Loucy (cell line): ENCODE measurements around the gene ZER1.
A peak's percentile ranks its signal among the peaks of the same experiment; 100 is the strongest.

Experiments used
- H2AFZ ChIP-seq: fragments of 200-600 bp; sonication (generic); 2 replicates; pipeline ENCODE4 v1.6.0; 2016; ENCODE audit warnings: antibody characterized with exemption, mild to moderate bottlenecking, low read length, moderate library complexity
- H3F3A ChIP-seq: fragments of 200-600 bp; 2 replicates; pipeline ENCODE4 v1.6.0; 2016; ENCODE audit warnings: antibody characterized with exemption, low read depth, mild to moderate bottlenecking
- H3K27me3 ChIP-seq: fragments of 200-600 bp; sonication (generic); 2 replicates; pipeline ENCODE4 v1.6.1; 2014; ENCODE audit warnings: low read length, mild to moderate bottlenecking; ENCODE audit not compliant: insufficient read depth, poor library complexity, severe bottlenecking
- H3K36me3 ChIP-seq: fragments of 200-600 bp; sonication (generic); 2 replicates; pipeline ENCODE4 v1.6.1; 2016; ENCODE audit warnings: low read length; ENCODE audit not compliant: insufficient read depth
- H3K4me1 ChIP-seq: fragments of 200-600 bp; sonication (generic); 2 replicates; pipeline ENCODE4 v1.5.1; 2014; ENCODE audit warnings: low read length, mild to moderate bottlenecking; ENCODE audit not compliant: insufficient read depth, poor library complexity, severe bottlenecking
- H3K4me2 ChIP-seq: fragments of 200-600 bp; sonication (generic); 2 replicates; pipeline ENCODE4 v1.6.0; 2014; ENCODE audit warnings: antibody characterized with exemption, low read length, low read depth, mild to moderate bottlenecking; ENCODE audit not compliant: poor library complexity, severe bottlenecking
- H3K4me3 ChIP-seq: fragments of 200-600 bp; sonication (generic); 2 replicates; pipeline ENCODE4 v1.5.1; 2014; ENCODE audit warnings: low read length, mild to moderate bottlenecking, mixed read lengths; ENCODE audit not compliant: poor library complexity, severe bottlenecking
- H3K79me2 ChIP-seq: fragments of 200-600 bp; sonication (generic); 2 replicates; pipeline ENCODE4 v1.6.1; 2014; ENCODE audit warnings: low read length; ENCODE audit not compliant: insufficient read depth
- H3K9ac ChIP-seq: fragments of 200-600 bp; sonication (generic); 2 replicates; pipeline ENCODE4 v1.6.0; 2014; ENCODE audit warnings: mild to moderate bottlenecking, low read depth, low read length, moderate library complexity; ENCODE audit not compliant: poor library complexity, severe bottlenecking
- H3K9me2 ChIP-seq: fragments of 200-600 bp; sonication (generic); replicated peaks from 2 replicates; pipeline ENCODE4 v1.6.1; 2016; ENCODE audit warnings: low read depth, low read length, mixed read lengths
- H3K9me3 ChIP-seq: fragments of 200-600 bp; sonication (generic); 2 replicates; pipeline ENCODE4 v1.6.1; 2014; ENCODE audit warnings: mild to moderate bottlenecking, antibody characterized with exemption, low read length, low read depth; ENCODE audit not compliant: insufficient read depth
- H4K20me1 ChIP-seq: fragments of 200-600 bp; sonication (generic); 2 replicates; pipeline ENCODE4 v1.6.0; 2014; ENCODE audit warnings: antibody characterized with exemption, low read length, mild to moderate bottlenecking; ENCODE audit not compliant: insufficient read depth, poor library complexity, severe bottlenecking
- CTCF ChIP-seq: fragments of 200-600 bp; sonication (generic); conservative IDR thresholded peaks from 2 replicates; pipeline ENCODE4 v1.5.1; 2014; ENCODE audit warnings: mild to moderate bottlenecking, antibody characterized with exemption, low read length
- EZH2phosphoT487 ChIP-seq: fragments of 200-600 bp; IDR thresholded peaks from 2 replicates; pipeline ENCODE4 v1.6.1; 2018; ENCODE audit warnings: antibody characterized with exemption, mild to moderate bottlenecking, moderate library complexity, borderline replicate concordance

The ZER1 gene

GRCh38 chr9:128771745-128772519 is at the start of gene ZER1:
Gene ZER1 (minus strand): TSS chr9:128771927. CDS start chr9:128755565, 16,362 bp downstream.
- peaks cover 16% of the 10 kb centered on the region; the same call in 1 of the 2 replicates for H3K79me2 ChIP-seq
- no peaks in the 10 kb centered on the region for H3K36me3 ChIP-seq
- H3K4me3 ChIP-seq: peak within 1 kb of the TSS; percentile 92
- no peaks in the 10 kb centered on the region for H3K9me3 ChIP-seq
- peaks cover 4% of the 10 kb centered on the region for H3K4me1 ChIP-seq
- H3F3A ChIP-seq: no peaks in the 10 kb centered on the region
- peak within 1 kb of the TSS; percentile 77 for H2AFZ ChIP-seq
- H3K9ac ChIP-seq: peak within 1 kb of the TSS; percentile 82
- no peaks in the 10 kb centered on the region for H4K20me1 ChIP-seq
- TF ChIP-seq CTCF: no peak
- no peak for TF ChIP-seq EZH2phosphoT487
- no peaks in the 10 kb centered on the region for H3K27me3 ChIP-seq
- H3K4me2 ChIP-seq: peak within 1 kb of the TSS; percentile 80
- H3K9me2 ChIP-seq: no peaks in the 10 kb centered on the region

GRCh38 chr9:128820665-128821583 is 49.2 kb upstream of the ZER1 start:
- H4K20me1 ChIP-seq: no peaks in the 10 kb centered on the region
- no peaks in the 10 kb centered on the region for H3K27me3 ChIP-seq
- TF ChIP-seq CTCF (no peak), EZH2phosphoT487 (no peak)
- H3K9me2 ChIP-seq: no peaks in the 10 kb centered on the region
- no peak overlapping the region for H3K4me3 ChIP-seq
- H3K36me3 ChIP-seq: peaks cover 13% of the 10 kb centered on the region; the same call in 1 of the 2 replicates
- no peaks in the 10 kb centered on the region for H3K79me2 ChIP-seq
- H3K4me2 ChIP-seq: no peak overlapping the region
- no peak overlapping the region for H2AFZ ChIP-seq
- no peaks in the 10 kb centered on the region for H3K4me1 ChIP-seq
- no peaks in the 10 kb centered on the region for H3F3A ChIP-seq
- no peak overlapping the region for H3K9ac ChIP-seq
- no peaks in the 10 kb centered on the region for H3K9me3 ChIP-seq

GRCh38 chr9:128819716-128820664 is 48.3 kb upstream of the ZER1 start:
- Histone ChIP-seq H3K9ac (no peak overlapping the region), H3K79me2 (no peaks in the 10 kb centered on the region), H3K9me3 (no peaks in the 10 kb centered on the region), H4K20me1 (no peaks in the 10 kb centered on the region), H3K36me3 (peaks cover 8% of the 10 kb centered on the region; the same call in 1 of the 2 replicates), H3K9me2 (no peaks in the 10 kb centered on the region), H2AFZ (no peak overlapping the region), H3K4me1 (no peaks in the 10 kb centered on the region), H3K4me2 (no peak overlapping the region), H3K27me3 (no peaks in the 10 kb centered on the region), H3F3A (no peaks in the 10 kb centered on the region), H3K4me3 (no peak overlapping the region)
- TF ChIP-seq EZH2phosphoT487 (no peak), CTCF (no peak)
